ENCODE data around the gene C17orf50.

DNA sequence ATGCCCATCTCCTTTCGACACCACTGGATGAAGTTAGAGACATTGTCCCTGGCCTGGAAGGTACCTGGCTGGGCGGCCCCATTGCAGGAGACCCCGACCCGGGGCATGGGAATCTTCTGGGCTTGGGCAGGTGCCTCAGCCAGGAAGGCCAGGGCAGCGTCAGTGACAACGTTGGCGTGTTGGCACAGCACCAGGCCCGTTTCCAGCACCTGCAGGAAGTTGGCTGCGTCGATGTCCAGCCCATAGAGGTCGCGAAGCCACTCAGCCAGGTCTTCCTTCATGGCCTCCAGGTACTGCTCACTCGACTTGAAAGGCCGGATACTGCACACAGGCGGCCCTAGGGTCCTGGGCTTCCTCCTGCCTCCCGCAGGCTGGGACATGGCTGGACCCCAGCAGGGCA, 8.2 kb upstream of the C17orf50 start:
- TF ChIP-seq, protein P1, sequence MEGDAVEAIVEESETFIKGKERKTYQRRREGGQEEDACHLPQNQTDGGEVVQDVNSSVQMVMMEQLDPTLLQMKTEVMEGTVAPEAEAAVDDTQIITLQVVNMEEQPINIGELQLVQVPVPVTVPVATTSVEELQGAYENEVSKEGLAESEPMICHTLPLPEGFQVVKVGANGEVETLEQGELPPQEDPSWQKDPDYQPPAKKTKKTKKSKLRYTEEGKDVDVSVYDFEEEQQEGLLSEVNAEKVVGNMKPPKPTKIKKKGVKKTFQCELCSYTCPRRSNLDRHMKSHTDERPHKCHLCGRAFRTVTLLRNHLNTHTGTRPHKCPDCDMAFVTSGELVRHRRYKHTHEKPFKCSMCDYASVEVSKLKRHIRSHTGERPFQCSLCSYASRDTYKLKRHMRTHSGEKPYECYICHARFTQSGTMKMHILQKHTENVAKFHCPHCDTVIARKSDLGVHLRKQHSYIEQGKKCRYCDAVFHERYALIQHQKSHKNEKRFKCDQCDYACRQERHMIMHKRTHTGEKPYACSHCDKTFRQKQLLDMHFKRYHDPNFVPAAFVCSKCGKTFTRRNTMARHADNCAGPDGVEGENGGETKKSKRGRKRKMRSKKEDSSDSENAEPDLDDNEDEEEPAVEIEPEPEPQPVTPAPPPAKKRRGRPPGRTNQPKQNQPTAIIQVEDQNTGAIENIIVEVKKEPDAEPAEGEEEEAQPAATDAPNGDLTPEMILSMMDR (IDR thresholded peaks at IDR 0.05), result no peak
- TF ChIP-seq POLR2A (IDR thresholded peaks at IDR 0.05), result peak in 1 of 3 donors; percentile 17
